ENCODE measurements around the gene RAD51.

DNA sequence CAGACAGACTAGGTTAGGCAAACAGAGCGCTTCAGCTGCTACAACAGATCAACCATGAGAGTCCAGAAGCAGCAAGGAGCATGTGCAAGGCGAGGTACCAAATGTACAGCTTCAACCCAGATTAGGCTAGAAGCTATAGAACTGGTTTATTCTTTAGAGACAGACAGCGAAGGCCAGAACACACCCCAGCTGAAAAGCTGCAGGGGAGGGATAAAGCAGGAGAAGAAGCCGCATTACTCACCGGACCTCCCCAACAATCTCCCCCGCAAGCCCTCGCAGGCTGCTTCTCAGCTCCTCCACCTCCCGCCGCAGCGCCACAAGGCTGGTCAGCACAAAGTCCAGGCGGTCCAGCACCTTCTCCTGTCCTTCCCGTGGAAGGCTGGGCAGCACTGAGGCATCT lies 56.8 kb downstream of the RAD51 start:
- TF ChIP-seq RXRA (IDR thresholded peaks at IDR 0.05; ENCODE audit: insufficient read depth, low read depth, low read length) (no peak), SIN3A (conservative IDR thresholded peaks at IDR 0.05 in 1 of 2, IDR thresholded peaks at IDR 0.05 in 1 of 2; ENCODE audit: low read depth in 1 of 2, low read length in 2 of 2) (no peak), CTCF (IDR thresholded peaks at IDR 0.05; ENCODE audit: control extremely low read depth in 1 of 3, insufficient read depth in 1 of 3, low read depth in 1 of 3, low read length in 3 of 3) (no peak), POLR2A (IDR thresholded peaks at IDR 0.05; ENCODE audit: control extremely low read depth in 1 of 2, low read depth in 2 of 2, low read length in 2 of 2) (no peak), TAF1 (IDR thresholded peaks at IDR 0.05; ENCODE audit: low read depth, low read length) (no peak), HDAC6 (IDR thresholded peaks at IDR 0.05; ENCODE audit: low read depth, low read length) (no peak), MAFK (IDR thresholded peaks at IDR 0.05; ENCODE audit: low read depth, low read length) (no peak), JUN (IDR thresholded peaks at IDR 0.05; ENCODE audit: low read depth, low read length) (no peak)
